K562 (cell line): ENCODE data around the gene PM20D1. TPM values are rescaled to one million over a fixed set of nuclear protein-coding genes. Genes with fewer than 3 reads are reported as not detected.

Experiments used
- CHCHD3 ChIP-seq: fragments of 250-450 bp; sonication (Bioruptor Pico); IDR thresholded peaks from 2 replicates; pipeline ENCODE4 v2.1.2; 2022; ENCODE audit warnings: mild to moderate bottlenecking
- REST ChIP-seq, 2 experiments: fragments of 450-650 bp; formaldehyde crosslinking in 1 of 2; IDR thresholded peaks; 2 replicates each; pipeline versions ENCODE4 v1.4.0 to v1.6.1; 2014 to 2020; ENCODE audit warnings: mild to moderate bottlenecking in 2 of 2, borderline replicate concordance in 1 of 2, low read depth in 1 of 2
- TAF1 ChIP-seq: IDR thresholded peaks from 2 replicates; pipeline ENCODE4 v1.6.1; 2011; ENCODE audit warnings: mild to moderate bottlenecking, low read length, moderate library complexity; ENCODE audit not compliant: insufficient read depth, control insufficient read depth, severe bottlenecking; ENCODE audit errors: extremely low read depth
- TCF15 ChIP-seq: fragments of 250-450 bp; sonication (Bioruptor Pico); IDR thresholded peaks from 2 replicates; pipeline ENCODE4 v1.8.0; 2022; ENCODE audit warnings: moderate library complexity, mild to moderate bottlenecking, inconsistent platforms
- polyA plus RNA-seq, 8 experiments: library from polyadenylated mRNA; depleted of rRNA in 4 of 8; stranded (reverse) in 5 of 8; unstranded in 3 of 8; fragments of >200 nt; fragmentation: Nextera tagmentation in 2 of 8; fragmentation: Illumina TruSeq in 1 of 8; extraction: Ambion mirVana in 2 of 8; extraction: Trizol in 1 of 8; gene quantifications; 2 replicates each; pipeline versions ENCODE4 v1.2.1 to v1.2.3, GENCODE V29; 2011 to 2014; ENCODE audit warnings: inconsistent platforms in 1 of 8, missing spikeins in 1 of 8
- total RNA-seq, 7 experiments: library from RNA; depleted of rRNA in 6 of 7; stranded (reverse); fragments of >200 nt in 6 of 7; fragmentation: Illumina TruSeq in 2 of 7; extraction: Trizol in 2 of 7; gene quantifications; 2 replicates each; pipeline versions ENCODE4 v1.2.1 to v1.2.3, GENCODE V29; 2011 to 2021; ENCODE audit warnings: low replicate concordance in 1 of 7

The PM20D1 gene
- total and polyA plus RNA-seq, 9 of the 15 experiments (the other 6 are each of a cell fraction or from before 2014, with no cell fraction given) = not detected

GRCh38 chr1:205879974-205880373 lies 30.0 kb upstream of the PM20D1 start (continued):
- no peak for TF ChIP-seq REST (IDR thresholded peaks at IDR 0.05; ENCODE audit: borderline replicate concordance)
- TF ChIP-seq REST (CRISPR knock-in tag; IDR thresholded peaks at IDR 0.05; ENCODE audit: low read depth) = no peak
- no peak for TF ChIP-seq TAF1
- no peak for TF ChIP-seq CHCHD3 (CRISPR knock-in tag)
- TF ChIP-seq TCF15 (CRISPR knock-in tag) = no peak
